ENCODE data around the gene WWOX.

The WWOX gene

DNA sequence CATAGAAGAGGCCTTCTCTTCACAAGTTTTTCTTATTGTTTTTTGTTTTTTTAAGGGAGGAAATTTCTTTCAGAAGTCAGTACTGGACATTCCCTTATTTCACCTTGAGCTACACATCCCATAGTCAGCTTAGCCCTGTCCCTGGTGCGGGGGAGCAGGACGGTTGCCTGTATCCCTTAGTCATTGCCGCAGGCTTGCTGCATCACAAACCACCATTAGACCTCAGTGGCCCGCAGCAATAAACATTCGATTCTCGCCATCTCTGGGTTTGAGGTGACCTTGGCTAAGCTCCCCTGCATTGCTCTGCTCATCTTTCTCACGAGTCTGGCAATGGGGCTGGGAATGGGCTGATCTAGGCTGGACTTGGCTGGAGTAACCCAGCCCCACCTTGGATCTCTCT, 692.5 kb downstream of the WWOX start:
- Mint-ChIP-seq H3K4me1 (no peaks in the 10 kb centered on the region), H3K9me3 (no peaks in the 10 kb centered on the region), H3K27ac (no peak overlapping the region), H3K4me3 (no peak overlapping the region), H3K36me3 (no peaks in the 10 kb centered on the region), H3K27me3 (no peaks in the 10 kb centered on the region)

- Mint-ChIP-seq H3K4me3 (no peak overlapping the region), H3K36me3 (no peaks in the 10 kb centered on the region), H3K27me3 (no peaks in the 10 kb centered on the region), H3K9me3 (no peaks in the 10 kb centered on the region), H3K27ac (no peak overlapping the region), H3K4me1 (no peaks in the 10 kb centered on the region)
These were observed 693.5 kb downstream of the WWOX start for GRCh38 chr16:78792952-78793351.

GRCh38 chr16:78794581-78795250, 695.3 kb downstream of the WWOX start:
- Mint-ChIP-seq H3K4me3 (no peak overlapping the region), H3K27me3 (no peaks in the 10 kb centered on the region), H3K27ac (no peak overlapping the region), H3K9me3 (no peaks in the 10 kb centered on the region), H3K36me3 (no peaks in the 10 kb centered on the region), H3K4me1 (no peaks in the 10 kb centered on the region)

GRCh38 chr16:78795433-78795832, 696.0 kb downstream of the WWOX start:
- no peak overlapping the region for H3K27ac Mint-ChIP-seq

GRCh38 chr16:78796221-78796866, 696.9 kb downstream of the WWOX start:
- Mint-ChIP-seq H3K4me3 (no peak overlapping the region), H3K36me3 (no peaks in the 10 kb centered on the region), H3K27me3 (no peaks in the 10 kb centered on the region), H3K4me1 (no peaks in the 10 kb centered on the region), H3K9me3 (no peaks in the 10 kb centered on the region), H3K27ac (no peak overlapping the region)

More at GRCh38 chr16:78795433-78795832, 696.0 kb downstream of the WWOX start:
- Mint-ChIP-seq H3K9me3 (no peaks in the 10 kb centered on the region), H3K27me3 (no peaks in the 10 kb centered on the region), H3K4me3 (no peak overlapping the region), H3K36me3 (no peaks in the 10 kb centered on the region), H3K4me1 (no peaks in the 10 kb centered on the region)

- H3K27ac Mint-ChIP-seq = no peak overlapping the region
- no peak overlapping the region for H3K4me3 Mint-ChIP-seq
- no peaks in the 10 kb centered on the region for H3K36me3 Mint-ChIP-seq
- no peaks in the 10 kb centered on the region for H3K27me3 Mint-ChIP-seq
- H3K4me1 Mint-ChIP-seq = no peaks in the 10 kb centered on the region
- no peaks in the 10 kb centered on the region for H3K9me3 Mint-ChIP-seq
These were observed 700.0 kb downstream of the WWOX start for GRCh38 chr16:78799429-78799828.

GRCh38 chr16:78800523-78800922, 701.1 kb downstream of the WWOX start:
- H3K27me3 Mint-ChIP-seq = no peaks in the 10 kb centered on the region
- no peaks in the 10 kb centered on the region for H3K4me1 Mint-ChIP-seq
- no peak overlapping the region for H3K27ac Mint-ChIP-seq
- no peak overlapping the region for H3K4me3 Mint-ChIP-seq
- H3K9me3 Mint-ChIP-seq = no peaks in the 10 kb centered on the region
- no peaks in the 10 kb centered on the region for H3K36me3 Mint-ChIP-seq

DNA sequence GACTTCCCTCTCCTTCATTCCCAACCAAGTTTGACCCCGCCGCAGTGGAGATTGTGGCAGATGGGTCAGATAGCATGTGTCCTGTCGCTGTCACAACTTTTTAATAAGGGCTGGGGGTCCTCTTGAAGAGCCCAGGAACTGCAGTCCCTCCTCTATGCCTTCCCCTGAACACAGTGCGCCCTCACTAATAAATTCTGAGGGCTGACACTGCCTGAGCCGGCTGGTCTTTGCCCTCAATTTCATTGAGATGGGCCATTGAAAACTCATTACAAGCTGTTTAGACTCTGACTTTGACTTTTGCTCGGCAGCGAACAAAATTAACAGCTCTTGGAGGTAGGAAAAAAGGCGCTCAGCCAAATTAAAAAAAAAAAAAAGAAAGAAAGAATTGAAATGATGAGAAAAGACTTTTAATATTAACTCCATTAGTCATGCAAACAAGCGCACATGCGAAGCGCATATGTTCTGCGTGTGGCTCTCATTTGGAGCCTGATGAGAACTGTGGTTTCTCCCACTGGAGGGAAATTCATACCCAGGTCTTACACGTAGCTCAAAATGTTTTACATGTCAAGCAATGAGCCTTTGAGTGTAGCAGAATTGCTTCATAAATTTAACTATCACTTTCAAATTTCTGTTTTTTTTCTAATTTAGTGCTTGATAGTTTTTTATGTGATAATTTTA, 704.7 kb downstream of the WWOX start:
- Mint-ChIP-seq H3K4me3 (no peak overlapping the region), H3K27ac (no peak overlapping the region), H3K9me3 (no peaks in the 10 kb centered on the region), H3K27me3 (no peaks in the 10 kb centered on the region), H3K36me3 (no peaks in the 10 kb centered on the region), H3K4me1 (no peaks in the 10 kb centered on the region)

GRCh38 chr16:78805556-78805955, 706.1 kb downstream of the WWOX start:
- Mint-ChIP-seq H3K27ac (no peak overlapping the region), H3K4me3 (no peak overlapping the region), H3K4me1 (no peaks in the 10 kb centered on the region)

DNA sequence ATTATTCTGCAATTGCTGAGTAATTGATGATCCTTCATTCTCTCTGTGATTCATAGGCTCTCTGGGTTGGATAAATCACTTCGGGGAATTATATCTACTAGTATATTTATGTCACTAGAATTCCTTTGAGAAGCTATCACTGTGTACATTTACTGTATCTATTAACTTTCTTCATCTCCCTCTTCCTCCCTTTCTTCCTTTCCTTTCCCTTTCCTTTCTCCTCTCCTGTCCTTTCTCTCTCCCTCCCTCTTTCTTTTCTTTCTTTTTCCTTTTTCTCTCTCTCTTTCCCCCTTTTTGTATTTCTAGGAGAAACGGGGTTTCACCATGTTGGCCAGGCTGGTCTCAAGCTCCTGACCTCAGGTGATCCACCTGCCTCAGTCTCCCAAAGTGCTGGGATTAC, 711.8 kb downstream of the WWOX start:
- Mint-ChIP-seq H3K27ac (no peak overlapping the region), H3K4me3 (no peak overlapping the region), H3K9me3 (no peaks in the 10 kb centered on the region), H3K27me3 (no peaks in the 10 kb centered on the region), H3K4me1 (no peaks in the 10 kb centered on the region), H3K36me3 (no peaks in the 10 kb centered on the region)

More at GRCh38 chr16:78805556-78805955, 706.1 kb downstream of the WWOX start:
- no peaks in the 10 kb centered on the region for H3K9me3 Mint-ChIP-seq
- H3K27me3 Mint-ChIP-seq = no peaks in the 10 kb centered on the region
- no peaks in the 10 kb centered on the region for H3K36me3 Mint-ChIP-seq

GRCh38 chr16:78812582-78812981, 713.1 kb downstream of the WWOX start:
- no peaks in the 10 kb centered on the region for H3K27me3 Mint-ChIP-seq
- no peak overlapping the region for H3K27ac Mint-ChIP-seq
- H3K36me3 Mint-ChIP-seq = no peaks in the 10 kb centered on the region
- no peaks in the 10 kb centered on the region for H3K4me1 Mint-ChIP-seq
- H3K4me3 Mint-ChIP-seq = no peak overlapping the region
- H3K9me3 Mint-ChIP-seq = no peaks in the 10 kb centered on the region

DNA sequence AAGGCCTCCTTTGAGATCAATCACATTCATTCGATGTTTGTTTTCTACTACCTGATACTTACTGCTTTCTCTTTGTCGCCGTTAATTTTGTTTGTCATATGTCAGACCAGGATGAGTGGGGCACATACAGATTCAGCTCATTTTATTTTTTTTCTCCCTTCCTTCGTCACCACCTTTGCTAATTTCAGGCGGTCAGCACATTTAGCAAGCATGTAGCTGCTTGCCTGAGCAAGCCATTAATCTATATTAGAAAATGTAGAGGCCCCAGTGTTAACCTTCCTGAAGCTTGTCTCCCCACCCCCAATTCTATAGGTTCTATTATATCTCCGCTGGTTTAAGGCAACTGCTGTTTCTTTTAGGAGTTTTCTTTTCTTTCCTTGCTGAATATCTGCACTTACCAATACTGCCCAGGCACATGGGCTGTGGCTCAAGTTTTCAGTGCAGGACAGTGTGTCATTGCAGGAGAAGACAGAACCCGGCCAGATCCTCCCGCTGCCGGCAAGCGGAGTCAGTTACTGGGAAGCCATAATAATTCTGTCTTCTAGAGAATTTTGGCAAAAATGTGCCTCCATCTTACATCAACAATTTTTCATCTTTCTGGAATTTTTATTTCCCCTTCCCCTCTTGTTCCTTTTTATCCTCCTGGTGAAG, 714.3 kb downstream of the WWOX start:
- Mint-ChIP-seq H3K4me3 (no peak overlapping the region), H3K4me1 (no peaks in the 10 kb centered on the region), H3K27ac (no peak overlapping the region), H3K9me3 (no peaks in the 10 kb centered on the region), H3K27me3 (no peaks in the 10 kb centered on the region), H3K36me3 (no peaks in the 10 kb centered on the region)

DNA sequence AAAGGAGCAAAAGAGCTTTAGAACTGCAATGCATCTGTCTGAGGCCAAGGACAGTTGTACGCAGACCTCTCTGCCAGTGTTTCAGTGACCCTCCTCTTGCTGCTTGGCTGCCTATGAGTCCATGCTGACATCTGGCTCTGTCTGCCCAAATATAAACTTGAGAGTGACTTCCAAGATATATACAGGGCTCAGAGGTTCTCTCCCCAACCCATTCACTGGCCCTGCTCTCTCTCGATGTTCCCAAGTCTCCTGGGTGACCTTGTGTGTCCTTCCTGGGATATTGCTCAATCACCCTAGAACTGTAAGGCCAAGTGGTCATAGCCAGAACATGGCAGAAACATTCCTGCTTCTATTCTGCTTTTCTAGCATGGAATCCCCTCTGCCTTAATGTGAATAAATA, 716.3 kb downstream of the WWOX start:
- H3K27ac Mint-ChIP-seq = no peak overlapping the region
- H3K27me3 Mint-ChIP-seq = no peaks in the 10 kb centered on the region
- no peaks in the 10 kb centered on the region for H3K4me1 Mint-ChIP-seq

GRCh38 chr16:78816499-78817195, 717.2 kb downstream of the WWOX start:
- Mint-ChIP-seq H3K4me3 (no peak overlapping the region), H3K27me3 (no peaks in the 10 kb centered on the region), H3K36me3 (no peaks in the 10 kb centered on the region), H3K27ac (no peak overlapping the region), H3K9me3 (no peaks in the 10 kb centered on the region), H3K4me1 (no peaks in the 10 kb centered on the region)

More for the DNA sequence above, 716.3 kb downstream of the WWOX start:
- no peaks in the 10 kb centered on the region for H3K9me3 Mint-ChIP-seq
- no peaks in the 10 kb centered on the region for H3K36me3 Mint-ChIP-seq
- H3K4me3 Mint-ChIP-seq = no peak overlapping the region

GRCh38 chr16:78817200-78817739, 717.8 kb downstream of the WWOX start:
- no peaks in the 10 kb centered on the region for H3K36me3 Mint-ChIP-seq
- H3K27me3 Mint-ChIP-seq = no peaks in the 10 kb centered on the region
- no peak overlapping the region for H3K27ac Mint-ChIP-seq
- H3K9me3 Mint-ChIP-seq = no peaks in the 10 kb centered on the region
- no peak overlapping the region for H3K4me3 Mint-ChIP-seq
- H3K4me1 Mint-ChIP-seq = no peaks in the 10 kb centered on the region

Data from activated naive CD4-positive, alpha-beta T cell treated with anti-CD3 and anti-CD28 coated beads, Interleukin-2, amount 50 U/mL, for 24 hours (primary cell).